GM13977 (cell line): ENCODE measurements around the gene PPFIA1.

Source experiments
- DNase-seq: peaks from one replicate; pipeline ENCODE4 v3.0.0; 2012; ENCODE audit warnings: low spot score
- in situ Hi-C: fragments of 300-500 bp; cut with MboI; formaldehyde crosslinking; loops from one replicate; pipeline ENCODE4 v1.12.0; 2022; ENCODE audit warnings: low sequenced_read_pairs, low pct_unique_long_range_greater_than_20kb, mixed read lengths, inconsistent platforms; ENCODE audit not compliant: unreplicated experiment
- TF ChIP-seq, protein P1 (sequence below): IDR thresholded peaks from 2 replicates; pipeline ENCODE4 v1.5.1; 2012; ENCODE audit warnings: mild to moderate bottlenecking, control low read depth; ENCODE audit not compliant: insufficient read depth; ENCODE audit errors: extremely low read depth, missing control alignments

Gene PPFIA1

DNA sequence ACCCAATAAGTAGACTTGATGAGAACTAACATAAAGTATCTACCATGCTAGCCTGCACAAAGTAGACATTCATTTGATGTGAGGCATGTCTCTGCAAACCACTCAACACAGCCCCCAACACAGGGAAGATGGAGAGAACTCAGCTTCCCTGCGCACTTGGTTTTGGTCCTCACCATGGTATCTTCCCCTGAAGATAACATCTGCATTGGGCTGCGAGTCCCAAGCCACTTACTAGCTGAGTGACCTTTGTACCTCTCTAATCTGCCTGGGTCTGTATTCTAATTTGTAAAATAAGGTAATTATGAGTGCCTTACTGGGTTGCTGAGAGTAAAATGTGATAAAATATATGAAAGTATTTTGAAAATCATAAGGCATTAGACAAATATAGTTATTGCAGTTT, 30.7 kb downstream of the PPFIA1 start:
- in situ Hi-C loops, result no loop called here
- TF ChIP-seq, protein P1, sequence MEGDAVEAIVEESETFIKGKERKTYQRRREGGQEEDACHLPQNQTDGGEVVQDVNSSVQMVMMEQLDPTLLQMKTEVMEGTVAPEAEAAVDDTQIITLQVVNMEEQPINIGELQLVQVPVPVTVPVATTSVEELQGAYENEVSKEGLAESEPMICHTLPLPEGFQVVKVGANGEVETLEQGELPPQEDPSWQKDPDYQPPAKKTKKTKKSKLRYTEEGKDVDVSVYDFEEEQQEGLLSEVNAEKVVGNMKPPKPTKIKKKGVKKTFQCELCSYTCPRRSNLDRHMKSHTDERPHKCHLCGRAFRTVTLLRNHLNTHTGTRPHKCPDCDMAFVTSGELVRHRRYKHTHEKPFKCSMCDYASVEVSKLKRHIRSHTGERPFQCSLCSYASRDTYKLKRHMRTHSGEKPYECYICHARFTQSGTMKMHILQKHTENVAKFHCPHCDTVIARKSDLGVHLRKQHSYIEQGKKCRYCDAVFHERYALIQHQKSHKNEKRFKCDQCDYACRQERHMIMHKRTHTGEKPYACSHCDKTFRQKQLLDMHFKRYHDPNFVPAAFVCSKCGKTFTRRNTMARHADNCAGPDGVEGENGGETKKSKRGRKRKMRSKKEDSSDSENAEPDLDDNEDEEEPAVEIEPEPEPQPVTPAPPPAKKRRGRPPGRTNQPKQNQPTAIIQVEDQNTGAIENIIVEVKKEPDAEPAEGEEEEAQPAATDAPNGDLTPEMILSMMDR, result no peak
- no peak for DNase-seq

DNA sequence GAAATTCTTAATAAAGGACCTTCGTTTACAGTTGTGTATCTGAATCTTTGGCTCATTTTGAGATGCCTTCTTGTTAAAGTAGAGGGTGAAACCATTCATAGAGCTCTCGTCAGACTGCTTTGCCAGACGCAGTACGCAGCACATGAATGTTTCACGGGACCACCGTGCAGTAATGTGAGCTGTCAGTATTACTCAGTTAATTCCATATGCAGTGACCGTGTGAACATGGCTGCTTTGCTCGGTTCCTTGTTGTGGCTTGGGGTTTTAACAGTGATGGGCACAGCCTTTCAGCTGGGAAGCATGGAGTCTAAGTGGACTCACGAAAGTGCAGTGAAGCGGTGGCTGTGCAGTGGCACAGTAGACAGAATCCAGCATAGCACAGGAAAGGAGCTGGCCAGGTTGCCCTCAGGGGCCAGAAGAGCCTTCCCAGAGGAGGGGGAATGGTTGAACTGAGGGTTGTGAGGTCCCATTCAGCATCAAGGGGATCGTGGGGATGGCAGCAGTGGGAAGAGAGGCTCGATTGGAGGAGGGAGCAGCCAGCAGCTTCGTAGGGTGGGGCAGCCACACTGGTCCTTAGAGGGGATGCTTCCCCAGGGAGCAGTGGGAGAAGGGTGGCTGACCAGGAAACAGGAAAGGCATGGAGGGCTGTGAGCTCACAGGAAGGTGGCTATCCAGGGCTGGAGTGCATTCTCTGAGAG, 31.4 kb downstream of the PPFIA1 start:
- DNase-seq, result no peak
- TF ChIP-seq, protein P1, result no peak
- in situ Hi-C loops, result no loop called here

DNA sequence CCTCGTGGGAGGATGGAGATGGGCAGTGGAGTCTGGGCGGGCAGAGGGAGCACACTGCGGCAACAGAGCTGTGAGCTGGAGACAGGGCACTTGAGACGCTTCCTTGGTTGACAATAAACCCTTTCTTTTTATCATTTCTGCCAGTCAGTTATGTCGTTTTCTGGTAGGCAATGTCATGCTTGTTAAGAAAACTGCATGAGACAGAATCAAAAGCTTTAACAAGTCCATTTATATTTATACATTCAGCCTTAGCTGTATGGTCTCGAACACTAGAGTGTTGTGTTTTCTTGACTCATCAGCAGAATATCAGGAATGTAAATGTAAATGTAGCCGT, 31.9 kb downstream of the PPFIA1 start:
- in situ Hi-C loops, result no loop called here
- DNase-seq, result no peak
- TF ChIP-seq, protein P1, result no peak

DNA sequence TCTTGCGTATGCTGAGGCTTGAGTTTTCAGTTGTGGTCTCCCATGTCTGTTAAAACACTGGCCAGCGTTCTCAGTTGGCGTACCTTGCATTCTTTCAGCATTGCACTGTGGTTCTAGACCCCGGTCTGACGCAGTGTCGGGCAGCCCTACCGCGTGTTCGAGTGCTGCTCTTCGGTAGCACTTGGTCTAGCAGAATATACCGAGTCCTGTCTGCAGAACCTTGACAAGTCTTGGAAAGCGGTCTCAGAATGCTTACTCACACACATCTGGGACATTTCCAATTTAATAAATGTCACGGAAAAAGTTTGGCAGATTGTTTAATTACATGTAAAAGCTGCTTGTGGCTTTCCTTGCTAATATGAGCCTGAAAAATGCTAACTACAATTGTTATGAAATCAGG, 32.6 kb downstream of the PPFIA1 start:
- TF ChIP-seq, protein P1, result no peak
- DNase-seq, result no peak
- in situ Hi-C loops, result no loop called here

DNA sequence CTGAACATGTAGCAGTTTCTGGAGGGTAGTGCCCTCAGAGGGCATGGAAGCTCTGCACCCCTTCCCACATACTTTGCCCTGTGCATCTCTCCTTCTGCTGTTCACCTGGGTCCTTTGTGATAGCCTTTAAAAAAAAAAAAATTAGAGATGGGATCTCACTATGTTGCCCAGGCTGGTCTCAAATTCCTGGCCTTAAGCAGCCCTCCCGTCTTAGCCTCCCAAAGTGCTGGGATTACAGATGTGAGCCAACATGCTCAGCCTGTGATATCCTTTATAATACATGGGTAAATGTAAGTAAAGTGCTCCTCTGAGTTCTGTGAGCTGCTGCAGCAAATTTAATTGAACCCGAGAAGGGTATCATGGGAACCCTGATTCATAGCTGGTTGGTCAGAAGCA, 33.7 kb downstream of the PPFIA1 start:
- in situ Hi-C loops, result no loop called here
- no peak for DNase-seq
- TF ChIP-seq, protein P1, result no peak

DNA sequence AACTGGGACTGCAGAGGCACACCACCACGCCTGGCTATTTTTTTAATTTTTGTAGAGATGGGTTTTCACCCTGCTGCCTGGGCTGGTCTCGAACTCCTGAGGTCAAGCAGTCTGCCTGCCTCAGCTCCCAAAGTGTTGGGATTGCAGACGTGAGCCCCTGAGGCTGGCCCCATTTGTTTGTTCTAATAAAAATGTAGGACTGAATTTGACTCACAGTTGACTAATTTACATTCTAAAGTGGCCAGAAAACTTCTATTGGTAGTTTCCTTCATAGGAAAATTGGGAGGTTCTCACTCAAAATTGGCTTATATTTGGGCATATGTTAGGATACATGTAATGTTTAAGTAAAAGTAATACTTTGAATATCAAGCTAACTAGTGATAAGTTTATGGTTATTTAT, 35.0 kb downstream of the PPFIA1 start:
- in situ Hi-C loops, result no loop called here
- TF ChIP-seq, protein P1, result no peak

DNA sequence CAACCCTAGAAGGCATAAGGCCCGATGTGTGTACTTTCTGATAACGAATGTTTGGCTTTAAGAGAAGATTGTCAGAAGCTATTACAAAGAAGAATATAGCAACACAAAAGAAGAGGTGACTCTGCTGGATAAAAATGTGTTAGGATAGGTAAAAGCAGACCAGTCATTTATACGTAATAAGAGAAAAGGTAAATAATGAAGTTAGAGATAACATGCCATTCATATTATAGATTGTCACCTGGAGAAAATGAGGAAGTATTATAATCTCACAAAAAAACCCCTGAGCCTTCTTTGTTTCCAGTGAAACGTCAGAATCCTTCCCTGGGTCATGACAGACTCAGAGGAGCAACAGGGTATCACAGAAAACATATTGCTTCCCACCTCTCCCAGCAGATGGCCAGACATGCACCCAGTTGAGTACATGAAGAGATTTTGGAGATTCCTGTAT, 36.1 kb downstream of the PPFIA1 start:
- TF ChIP-seq, protein P1, result no peak
- in situ Hi-C loops, result no loop called here

More for the DNA sequence above, 35.0 kb downstream of the PPFIA1 start:
- no peak for DNase-seq

More for the DNA sequence above, 36.1 kb downstream of the PPFIA1 start:
- DNase-seq, result no peak
